Ishikawa (cell line): ENCODE results near the gene CAPN11.

ENCODE experiments used
- CEBPB ChIP-seq: IDR thresholded peaks from 2 replicates; pipeline ENCODE4 v1.6.1; 2012
- CREB1 ChIP-seq: IDR thresholded peaks from 2 replicates; pipeline ENCODE4 v1.6.1; 2012; ENCODE audit warnings: low read depth
- EGR1 ChIP-seq: IDR thresholded peaks from 2 replicates; pipeline ENCODE4 v1.6.1; 2012
- EP300 ChIP-seq: IDR thresholded peaks from 2 replicates; pipeline ENCODE4 v1.6.1; 2012; ENCODE audit warnings: borderline replicate concordance
- FOXM1 ChIP-seq: IDR thresholded peaks from 2 replicates; pipeline ENCODE4 v1.6.1; 2012; ENCODE audit warnings: low read depth, borderline replicate concordance
- NFIC ChIP-seq: IDR thresholded peaks from 2 replicates; pipeline ENCODE4 v1.6.1; 2012
- RAD21 ChIP-seq: IDR thresholded peaks from 2 replicates; pipeline ENCODE4 v1.6.1; 2012; ENCODE audit warnings: low read depth
- TAF1 ChIP-seq: IDR thresholded peaks from 2 replicates; pipeline ENCODE4 v1.6.1; 2012; ENCODE audit warnings: low read depth, mild to moderate bottlenecking
- TCF12 ChIP-seq: IDR thresholded peaks from 2 replicates; pipeline ENCODE4 v1.6.1; 2012; ENCODE audit warnings: low read depth
- TEAD4 ChIP-seq: IDR thresholded peaks from 2 replicates; pipeline ENCODE4 v1.6.1; 2012
- YY1 ChIP-seq: IDR thresholded peaks from 2 replicates; pipeline ENCODE4 v1.6.1; 2012; ENCODE audit warnings: low read depth
- ZBTB7A ChIP-seq: IDR thresholded peaks from 2 replicates; pipeline ENCODE4 v1.6.1; 2012; ENCODE audit warnings: low read depth
- TF ChIP-seq, protein P1 (sequence below): IDR thresholded peaks from 2 replicates; pipeline ENCODE4 v1.6.1; 2012
- TF ChIP-seq, protein P2 (sequence below): IDR thresholded peaks from 2 replicates; pipeline ENCODE4 v1.6.1; 2012
- TF ChIP-seq, protein P3 (sequence below): IDR thresholded peaks from 2 replicates; pipeline ENCODE4 v1.6.1; 2012; ENCODE audit warnings: low read depth, mild to moderate bottlenecking

Gene CAPN11

DNA sequence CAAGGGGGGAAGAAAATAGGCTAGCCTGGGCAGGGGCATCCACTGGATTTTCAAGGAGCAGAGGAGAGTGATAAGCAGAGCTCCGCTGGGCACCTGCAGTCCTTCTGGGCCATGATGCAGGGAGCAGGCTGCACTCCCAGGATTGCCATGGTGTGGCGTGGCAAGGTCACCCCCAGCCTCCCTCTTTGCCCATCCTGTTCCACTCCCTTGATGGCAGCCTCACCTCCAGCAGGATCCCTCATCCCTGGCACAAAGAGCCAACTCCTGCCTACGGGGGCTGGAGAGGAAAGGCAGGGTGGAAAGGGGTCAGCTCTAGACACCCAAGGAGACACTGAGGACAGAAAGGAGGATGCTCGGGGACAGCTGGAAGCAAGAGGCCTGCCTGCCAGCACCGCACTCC, 35.7 kb downstream of the CAPN11 start:
- no peak for TF ChIP-seq TEAD4
- TF ChIP-seq EP300, result no peak
- TF ChIP-seq FOXM1, result no peak

DNA sequence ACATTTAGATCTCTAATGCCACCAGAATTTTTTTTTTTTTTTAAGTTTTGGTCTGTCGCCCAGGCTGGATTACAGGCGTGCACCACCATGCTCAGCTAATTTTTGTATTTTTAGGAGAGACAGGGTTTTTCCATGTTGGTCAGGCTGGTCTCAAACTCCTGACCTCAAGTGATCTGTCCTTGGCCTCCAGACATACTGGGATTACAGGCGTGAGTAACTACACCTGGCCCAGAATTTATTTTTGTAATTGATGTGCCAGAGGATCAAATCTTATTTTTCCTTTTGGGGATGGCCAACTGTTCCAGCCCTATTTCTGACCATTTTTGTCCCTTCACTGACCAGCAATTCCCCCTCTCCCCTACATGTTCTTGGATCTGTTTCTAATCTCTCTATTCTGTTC, 40.1 kb downstream of the CAPN11 start:
- TF ChIP-seq, protein P1, sequence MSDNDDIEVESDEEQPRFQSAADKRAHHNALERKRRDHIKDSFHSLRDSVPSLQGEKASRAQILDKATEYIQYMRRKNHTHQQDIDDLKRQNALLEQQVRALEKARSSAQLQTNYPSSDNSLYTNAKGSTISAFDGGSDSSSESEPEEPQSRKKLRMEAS, result no peak
- TF ChIP-seq TCF12 (no peak), CEBPB (no peak), EP300 (no peak), TAF1 (no peak), FOXM1 (no peak), YY1 (no peak), NFIC (no peak), CREB1 (no peak), EGR1 (no peak), ZBTB7A (no peak), RAD21 (no peak), TEAD4 (no peak)
- TF ChIP-seq, protein P2, sequence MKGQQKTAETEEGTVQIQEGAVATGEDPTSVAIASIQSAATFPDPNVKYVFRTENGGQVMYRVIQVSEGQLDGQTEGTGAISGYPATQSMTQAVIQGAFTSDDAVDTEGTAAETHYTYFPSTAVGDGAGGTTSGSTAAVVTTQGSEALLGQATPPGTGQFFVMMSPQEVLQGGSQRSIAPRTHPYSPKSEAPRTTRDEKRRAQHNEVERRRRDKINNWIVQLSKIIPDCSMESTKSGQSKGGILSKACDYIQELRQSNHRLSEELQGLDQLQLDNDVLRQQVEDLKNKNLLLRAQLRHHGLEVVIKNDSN, result no peak
- TF ChIP-seq, protein P3, sequence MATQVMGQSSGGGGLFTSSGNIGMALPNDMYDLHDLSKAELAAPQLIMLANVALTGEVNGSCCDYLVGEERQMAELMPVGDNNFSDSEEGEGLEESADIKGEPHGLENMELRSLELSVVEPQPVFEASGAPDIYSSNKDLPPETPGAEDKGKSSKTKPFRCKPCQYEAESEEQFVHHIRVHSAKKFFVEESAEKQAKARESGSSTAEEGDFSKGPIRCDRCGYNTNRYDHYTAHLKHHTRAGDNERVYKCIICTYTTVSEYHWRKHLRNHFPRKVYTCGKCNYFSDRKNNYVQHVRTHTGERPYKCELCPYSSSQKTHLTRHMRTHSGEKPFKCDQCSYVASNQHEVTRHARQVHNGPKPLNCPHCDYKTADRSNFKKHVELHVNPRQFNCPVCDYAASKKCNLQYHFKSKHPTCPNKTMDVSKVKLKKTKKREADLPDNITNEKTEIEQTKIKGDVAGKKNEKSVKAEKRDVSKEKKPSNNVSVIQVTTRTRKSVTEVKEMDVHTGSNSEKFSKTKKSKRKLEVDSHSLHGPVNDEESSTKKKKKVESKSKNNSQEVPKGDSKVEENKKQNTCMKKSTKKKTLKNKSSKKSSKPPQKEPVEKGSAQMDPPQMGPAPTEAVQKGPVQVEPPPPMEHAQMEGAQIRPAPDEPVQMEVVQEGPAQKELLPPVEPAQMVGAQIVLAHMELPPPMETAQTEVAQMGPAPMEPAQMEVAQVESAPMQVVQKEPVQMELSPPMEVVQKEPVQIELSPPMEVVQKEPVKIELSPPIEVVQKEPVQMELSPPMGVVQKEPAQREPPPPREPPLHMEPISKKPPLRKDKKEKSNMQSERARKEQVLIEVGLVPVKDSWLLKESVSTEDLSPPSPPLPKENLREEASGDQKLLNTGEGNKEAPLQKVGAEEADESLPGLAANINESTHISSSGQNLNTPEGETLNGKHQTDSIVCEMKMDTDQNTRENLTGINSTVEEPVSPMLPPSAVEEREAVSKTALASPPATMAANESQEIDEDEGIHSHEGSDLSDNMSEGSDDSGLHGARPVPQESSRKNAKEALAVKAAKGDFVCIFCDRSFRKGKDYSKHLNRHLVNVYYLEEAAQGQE, result no peak

DNA sequence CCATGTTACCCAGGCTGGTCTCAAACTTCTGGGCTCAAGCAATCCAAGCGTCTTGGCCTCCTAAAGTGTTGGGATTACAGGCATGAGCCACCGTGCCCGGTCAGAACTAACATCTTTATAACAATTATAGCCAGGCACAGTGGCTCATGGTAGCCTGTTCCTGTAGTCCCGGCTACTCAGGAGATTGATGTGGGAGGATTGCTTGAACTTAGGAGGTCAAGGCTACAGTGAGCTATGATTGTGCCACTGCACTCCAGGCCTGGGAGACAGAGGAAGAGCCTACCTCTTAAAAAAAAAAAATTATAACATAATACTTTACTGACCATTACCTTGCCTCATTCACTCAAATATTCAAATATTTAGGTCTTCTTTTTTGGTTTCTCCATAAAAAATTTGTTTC, 41.3 kb downstream of the CAPN11 start:
- TF ChIP-seq TAF1 (no peak), RAD21 (no peak), TCF12 (no peak), FOXM1 (no peak), TEAD4 (no peak), NFIC (no peak), ZBTB7A (no peak), CREB1 (no peak), EGR1 (no peak), CEBPB (no peak), EP300 (no peak), YY1 (no peak)
- TF ChIP-seq, protein P3, result no peak
- TF ChIP-seq, protein P1, result no peak
- TF ChIP-seq, protein P2, result no peak

DNA sequence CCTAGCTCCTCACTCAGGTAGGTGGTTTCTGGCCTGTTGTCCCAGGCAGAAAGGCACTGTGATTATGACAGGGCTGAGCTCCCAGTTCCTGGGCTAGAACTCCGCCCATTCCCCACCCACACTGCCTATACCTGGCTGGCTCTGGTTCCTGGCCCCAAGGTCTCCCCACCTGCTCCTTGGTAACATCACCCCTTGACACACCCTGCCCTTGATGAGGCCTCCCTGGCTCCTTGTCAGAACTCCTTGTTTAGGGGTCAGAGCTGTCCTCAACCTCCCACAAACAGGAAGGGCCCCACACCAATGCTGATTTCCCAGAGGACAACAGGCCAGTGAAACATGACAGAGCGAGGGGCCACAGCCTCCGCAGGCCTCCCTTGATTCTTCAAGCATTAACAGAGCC, 42.6 kb downstream of the CAPN11 start:
- TF ChIP-seq EP300 (no peak), TEAD4 (no peak), ZBTB7A (no peak), CEBPB (no peak)
- TF ChIP-seq, protein P2, result no peak
- TF ChIP-seq, protein P3, result no peak
